K562 (cell line): ENCODE data around the gene PTP4A2. TPM values are rescaled to one million over a fixed set of nuclear protein-coding genes. Genes with fewer than 3 reads are reported as not detected.

Experiments
- AFF1 ChIP-seq, 2 experiments: fragments of 450-650 bp; IDR thresholded peaks; 2 replicates each; pipeline ENCODE4 v1.6.1; 2018; ENCODE audit warnings: mild to moderate bottlenecking in 2 of 2, low read depth in 1 of 2; ENCODE audit not compliant: partially characterized antibody in 2 of 2
- ARNT ChIP-seq, 2 experiments: fragments of 450-650 bp; IDR thresholded peaks; 2 replicates each; pipeline ENCODE4 v1.6.1; 2016; ENCODE audit warnings: mild to moderate bottlenecking in 1 of 2
- CHD4 ChIP-seq: fragments of 200-600 bp; sonication (generic); IDR thresholded peaks from 3 replicates; pipeline ENCODE4 v1.6.1; 2012; ENCODE audit warnings: low read depth, mild to moderate bottlenecking, mixed read lengths, low read length, inconsistent platforms; ENCODE audit not compliant: insufficient read depth, insufficient replicate concordance, poor library complexity, severe bottlenecking
- CTCF ChIP-seq, 3 experiments: IDR thresholded peaks in 2 of 3; conservative IDR thresholded peaks in 1 of 3; 2 replicates each; pipeline ENCODE4 v1.5.1; 2011 to 2012; ENCODE audit warnings: low read length in 3 of 3, mild to moderate bottlenecking in 3 of 3, control low read depth in 2 of 3, improper control_type of control experiment in 1 of 3, inconsistent platforms in 1 of 3, low read depth in 1 of 3, mixed read lengths in 1 of 3, moderate library complexity in 1 of 3; ENCODE audit not compliant: insufficient read depth in 2 of 3
- ELF1 ChIP-seq: fragments of 200-800 bp; sonication (Bioruptor generic); IDR thresholded peaks from 2 replicates; pipeline ENCODE4 v1.6.1; 2016; ENCODE audit warnings: missing genetic modification characterization, missing compliant biosample characterization
- GATAD2B ChIP-seq: fragments of 450-650 bp; IDR thresholded peaks from 2 replicates; pipeline ENCODE4 v1.6.1; 2017; ENCODE audit warnings: mild to moderate bottlenecking, borderline replicate concordance
- HLTF ChIP-seq: fragments of 450-650 bp; IDR thresholded peaks from 2 replicates; pipeline ENCODE4 v1.6.1; 2016
- ILF3 ChIP-seq: fragments of 450-650 bp; IDR thresholded peaks from 2 replicates; pipeline ENCODE4 v1.6.1; 2018; ENCODE audit warnings: antibody characterized with exemption, mild to moderate bottlenecking, moderate library complexity, borderline replicate concordance
- MCM5 ChIP-seq: fragments of 450-650 bp; IDR thresholded peaks from 2 replicates; pipeline ENCODE4 v1.6.1; 2016; ENCODE audit warnings: low read depth
- PHF21A ChIP-seq: fragments of 450-650 bp; IDR thresholded peaks from 2 replicates; pipeline ENCODE4 v1.6.1; 2017; ENCODE audit warnings: low read depth, borderline replicate concordance
- RB1 ChIP-seq: fragments of 450-650 bp; IDR thresholded peaks from 2 replicates; pipeline ENCODE4 v1.6.1; 2017; ENCODE audit warnings: low read depth, mild to moderate bottlenecking
- RBBP5 ChIP-seq: fragments of 200-600 bp; sonication (generic); IDR thresholded peaks from 2 replicates; pipeline ENCODE4 v1.6.1; 2012; ENCODE audit warnings: borderline replicate concordance, mild to moderate bottlenecking, low read length, control low read depth, inconsistent platforms; ENCODE audit not compliant: insufficient read depth, poor library complexity, severe bottlenecking
- RCOR1 ChIP-seq, 2 experiments: IDR thresholded peaks; 2 replicates each; pipeline ENCODE4 v1.6.1; 2012; ENCODE audit warnings: low read depth in 2 of 2, low read length in 2 of 2, borderline replicate concordance in 1 of 2, improper control_type of control experiment in 1 of 2
- SIRT6 ChIP-seq: IDR thresholded peaks from one replicate; pipeline ENCODE4 v1.6.1; 2012; ENCODE audit warnings: low read depth, mild to moderate bottlenecking, control low read depth, inconsistent platforms, low read length, moderate library complexity
- SLC30A9 ChIP-seq: fragments of 250-450 bp; sonication (Bioruptor Pico); IDR thresholded peaks from 2 replicates; pipeline ENCODE4 v1.8.0; 2022; ENCODE audit warnings: mild to moderate bottlenecking, moderate library complexity
- SRSF1 ChIP-seq: fragments of 200-400 bp; formaldehyde crosslinking; IDR thresholded peaks from 2 replicates; pipeline ENCODE4 v1.6.1; 2017; ENCODE audit warnings: mild to moderate bottlenecking, low read depth, low read length, moderate library complexity
- TRIM24 ChIP-seq, 2 experiments: fragments of 450-650 bp; IDR thresholded peaks; 2 replicates each; pipeline ENCODE4 v1.6.1; 2016
- ZBTB43 ChIP-seq: sonication (generic); formaldehyde crosslinking; IDR thresholded peaks from 2 replicates; pipeline ENCODE4 v1.8.0; 2023; ENCODE audit warnings: mild to moderate bottlenecking, missing genetic modification reagents
- ZNF384 ChIP-seq: IDR thresholded peaks from 2 replicates; pipeline ENCODE4 v1.6.1; 2012; ENCODE audit warnings: low read depth, low read length, improper control_type of control experiment
- polyA plus RNA-seq, 8 experiments: library from polyadenylated mRNA; depleted of rRNA in 4 of 8; stranded (reverse) in 5 of 8; unstranded in 3 of 8; fragments of >200 nt; fragmentation: Nextera tagmentation in 2 of 8; fragmentation: Illumina TruSeq in 1 of 8; extraction: Ambion mirVana in 2 of 8; extraction: Trizol in 1 of 8; gene quantifications; 2 replicates each; pipeline versions ENCODE4 v1.2.1 to v1.2.3, GENCODE V29; 2011 to 2014; ENCODE audit warnings: inconsistent platforms in 1 of 8, missing spikeins in 1 of 8
- total RNA-seq, 7 experiments: library from RNA; depleted of rRNA in 6 of 7; stranded (reverse); fragments of >200 nt in 6 of 7; fragmentation: Illumina TruSeq in 2 of 7; extraction: Trizol in 2 of 7; gene quantifications; 2 replicates each; pipeline versions ENCODE4 v1.2.1 to v1.2.3, GENCODE V29; 2011 to 2021; ENCODE audit warnings: low replicate concordance in 1 of 7

PTP4A2 gene
- total and polyA plus RNA-seq, 9 of the 15 experiments (the other 6 are each of a cell fraction or from before 2014, with no cell fraction given): 197 to 870 (median 480) TPM

- peak; percentile 5 to 16 for TF ChIP-seq AFF1 (IDR thresholded peaks at IDR 0.05; ENCODE audit: low read depth in 1 of 2, partially characterized antibody in 2 of 2)
- no peak for TF ChIP-seq SIRT6
- TF ChIP-seq SLC30A9: no peak
- peak in 1 of 2 experiments; percentile 56; a peak in 1 of 4 replicates for TF ChIP-seq TRIM24 (IDR thresholded peaks at IDR 0.05)
- no peak for TF ChIP-seq CHD4
- TF ChIP-seq RCOR1 (IDR thresholded peaks at IDR 0.05; ENCODE audit: borderline replicate concordance in 1 of 2, low read depth in 2 of 2, low read length in 2 of 2): peak; percentile 72 to 79; a peak in 3 of 4 replicates
- no peak; the same call in 1 of the 2 replicates for TF ChIP-seq ELF1 (tag)
- TF ChIP-seq ARNT (IDR thresholded peaks at IDR 0.05): no peak; a peak in 1 of 4 replicates
- TF ChIP-seq ILF3: no peak
- TF ChIP-seq ZNF384: peak; percentile 65
- peak; percentile 45; the same call in 1 of the 2 replicates for TF ChIP-seq RB1
- no peak for TF ChIP-seq SRSF1
- no peak for TF ChIP-seq PHF21A
- peak; percentile 85 to 90 (median 89) for TF ChIP-seq CTCF (IDR thresholded peaks at IDR 0.05 in 2 of 3, conservative IDR thresholded peaks at IDR 0.05 in 1 of 3; ENCODE audit: insufficient read depth in 2 of 3, low read depth in 1 of 3, low read length in 3 of 3)
- 0 out of 2 replicates have a peak, but pooled peaks have one; percentile 29 for TF ChIP-seq ZBTB43 (CRISPR knock-in tag)
- TF ChIP-seq MCM5: no peak
- peak; percentile 69 for TF ChIP-seq RBBP5
- 0 out of 2 replicates have a peak, but pooled peaks have one; percentile 2 for TF ChIP-seq HLTF
- TF ChIP-seq GATAD2B: 0 out of 2 replicates have a peak, but pooled peaks have one; percentile 38
Measured at GRCh38 chr1:31939484-31940329, 1.5 kb upstream of the PTP4A2 start (continued).
